Esophagus squamous epithelium (tissue), 5 donors: Measurements from ENCODE around the gene ITGA11. TPM values are rescaled to one million over a fixed set of nuclear protein-coding genes. Genes with fewer than 3 reads are reported as not detected.

Experiments
- DNase-seq: peaks from one replicate; lab custom pipeline; 2025; lab: John Stamatoyannopoulos, UW
- H3K27ac ChIP-seq, 4 donors: fragments of 200-600 bp; sonication (generic); one replicate each; pipeline ENCODE4 v1.5.1; 2016 to 2019; ENCODE audit warnings: mild to moderate bottlenecking in 1 of 4
- H3K27me3 ChIP-seq, 4 donors: fragments of 200-600 bp; sonication (generic); 1 replicate in 3 of 4; 2 replicates in 1 of 4; pipeline versions ENCODE4 v1.5.1 to v1.6.0; 2017 to 2021; ENCODE audit warnings: antibody characterized with exemption in 1 of 4
- H3K36me3 ChIP-seq, 3 donors: fragments of 200-600 bp; sonication (generic); one replicate each; pipeline ENCODE4 v1.5.1; 2016 to 2019
- H3K4me1 ChIP-seq, 3 donors: fragments of 200-600 bp; sonication (generic); one replicate each; pipeline ENCODE4 v1.5.1; 2017 to 2019
- H3K4me3 ChIP-seq, 4 donors: fragments of 200-600 bp; sonication (generic); 1 replicate in 3 of 4; 2 replicates in 1 of 4; pipeline ENCODE4 v1.5.1; 2016 to 2019; ENCODE audit warnings: mild to moderate bottlenecking in 2 of 4, moderate library complexity in 1 of 4
- H3K9me3 ChIP-seq, 3 donors: fragments of 200-600 bp; sonication (generic); one replicate each; pipeline ENCODE4 v1.5.1; 2016 to 2019
- POLR2A ChIP-seq, 4 donors: fragments of 450-650 bp; IDR thresholded peaks; one replicate each; pipeline ENCODE4 v1.6.1; 2017; ENCODE audit warnings: antibody characterized with exemption in 4 of 4, mild to moderate bottlenecking in 4 of 4, moderate library complexity in 3 of 4
- WGBS, 2 donors: methylation state at CpG; one replicate each; pipeline ENCODE4 v1.1.5; 2018; 5-methylcytosine and 5-hydroxymethylcytosine counted together
- intact Hi-C: fragments of 100-400 bp; cut with DNase I; formaldehyde crosslinking; loops from one replicate; pipeline ENCODE4 v1.15.0; 2022
- total RNA-seq, 4 donors: library from RNA; depleted of rRNA; stranded (reverse); fragments of >200 nt; gene quantifications; one replicate each; pipeline ENCODE4 v1.1.0, GENCODE V29; 2016
- TF ChIP-seq, protein P1 (sequence below), 6 experiments: fragments of 450-650 bp in 4 of 6; fragments of 200-600 bp in 2 of 6; sonication (generic) in 2 of 6; IDR thresholded peaks; one replicate each; pipeline ENCODE4 v1.5.1; 2016 to 2019; ENCODE audit warnings: antibody characterized with exemption in 6 of 6, mild to moderate bottlenecking in 4 of 6, moderate library complexity in 4 of 6
- donor health status: DM: yes; HTN: yes; CAD: no.

The ITGA11 gene
- total RNA-seq, 4 donors from 2014 or later = 0.19 to 2.9 (median 0.81) TPM

DNA sequence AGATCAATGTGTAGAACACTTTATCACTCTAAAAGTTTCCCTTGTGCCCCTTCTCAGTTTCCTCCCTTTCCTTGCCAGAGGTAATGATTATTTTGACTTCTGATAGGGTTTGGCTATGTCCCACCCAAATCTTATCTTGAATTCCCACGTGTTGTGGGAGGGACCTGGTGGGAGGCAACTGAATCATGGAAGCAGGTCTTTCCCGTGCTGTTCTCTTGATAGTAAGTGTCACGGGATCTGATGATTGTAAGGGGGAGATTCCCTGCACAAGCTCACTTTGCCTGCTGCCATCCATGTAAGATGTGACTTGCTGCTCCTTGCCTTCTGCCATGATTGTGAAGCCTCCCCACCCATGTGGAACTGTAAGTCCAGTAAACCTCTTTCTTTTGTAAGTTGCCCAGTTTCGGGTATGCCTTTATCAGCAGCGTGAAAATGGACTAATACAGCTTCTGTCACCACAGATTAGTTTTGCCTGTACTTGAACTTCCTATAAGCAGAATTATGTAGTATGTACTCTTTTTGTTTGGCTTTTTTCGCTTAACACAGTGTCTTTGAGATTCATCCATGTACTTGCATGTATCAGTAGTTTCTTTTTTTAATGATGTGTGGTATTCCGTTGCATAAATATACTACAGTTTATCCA, 147.2 kb downstream of the ITGA11 start:
- intact Hi-C loops = no loop called here
- peaks cover 0 to 24% (median 4%) of the 10 kb centered on the region in 3 donors for H3K36me3 ChIP-seq
- TF ChIP-seq, protein P1, sequence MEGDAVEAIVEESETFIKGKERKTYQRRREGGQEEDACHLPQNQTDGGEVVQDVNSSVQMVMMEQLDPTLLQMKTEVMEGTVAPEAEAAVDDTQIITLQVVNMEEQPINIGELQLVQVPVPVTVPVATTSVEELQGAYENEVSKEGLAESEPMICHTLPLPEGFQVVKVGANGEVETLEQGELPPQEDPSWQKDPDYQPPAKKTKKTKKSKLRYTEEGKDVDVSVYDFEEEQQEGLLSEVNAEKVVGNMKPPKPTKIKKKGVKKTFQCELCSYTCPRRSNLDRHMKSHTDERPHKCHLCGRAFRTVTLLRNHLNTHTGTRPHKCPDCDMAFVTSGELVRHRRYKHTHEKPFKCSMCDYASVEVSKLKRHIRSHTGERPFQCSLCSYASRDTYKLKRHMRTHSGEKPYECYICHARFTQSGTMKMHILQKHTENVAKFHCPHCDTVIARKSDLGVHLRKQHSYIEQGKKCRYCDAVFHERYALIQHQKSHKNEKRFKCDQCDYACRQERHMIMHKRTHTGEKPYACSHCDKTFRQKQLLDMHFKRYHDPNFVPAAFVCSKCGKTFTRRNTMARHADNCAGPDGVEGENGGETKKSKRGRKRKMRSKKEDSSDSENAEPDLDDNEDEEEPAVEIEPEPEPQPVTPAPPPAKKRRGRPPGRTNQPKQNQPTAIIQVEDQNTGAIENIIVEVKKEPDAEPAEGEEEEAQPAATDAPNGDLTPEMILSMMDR (IDR thresholded peaks at IDR 0.05) = no peak
- no peak for TF ChIP-seq POLR2A (IDR thresholded peaks at IDR 0.05)
- no peaks in the 10 kb centered on the region for H3K9me3 ChIP-seq
- H3K27ac ChIP-seq = peak overlapping the region in 1 of 4 donors; percentile 19
- peaks cover 29 to 100% (median 43%) of the 10 kb centered on the region in 3 donors for H3K4me1 ChIP-seq
- no peaks in the 10 kb centered on the region for H3K27me3 ChIP-seq
- WGBS, 2 donors = 80 to 92% methylated on average over 7 of the region's 7 CpGs
- H3K4me3 ChIP-seq = no peak overlapping the region
- DNase-seq = no peak

GRCh38 chr15:68283401-68283800, 148.6 kb downstream of the ITGA11 start:
- H3K36me3 ChIP-seq = peaks cover 0 to 16% (median 4%) of the 10 kb centered on the region in 3 donors
- whole genome bisulfite sequencing, 2 donors = 66 to 67% methylated on average over 2 of the region's 2 CpGs
- TF ChIP-seq, protein P1 (IDR thresholded peaks at IDR 0.05) = no peak
- TF ChIP-seq POLR2A (IDR thresholded peaks at IDR 0.05) = no peak
- peaks cover 37 to 96% (median 39%) of the 10 kb centered on the region in 3 donors for H3K4me1 ChIP-seq
- no peak for DNase-seq
- H3K27me3 ChIP-seq = no peaks in the 10 kb centered on the region
- H3K27ac ChIP-seq = peak overlapping the region in 1 of 4 donors; percentile 41
- no peaks in the 10 kb centered on the region for H3K9me3 ChIP-seq
- intact Hi-C loops = no loop called here
- H3K4me3 ChIP-seq = no peak overlapping the region

- H3K27me3 ChIP-seq = no peaks in the 10 kb centered on the region
- no peak for DNase-seq
- H3K4me3 ChIP-seq = peak overlapping the region; percentile 4 to 93 (median 86)
- peaks cover 33 to 85% (median 39%) of the 10 kb centered on the region in 3 donors for H3K4me1 ChIP-seq
- H3K36me3 ChIP-seq = peaks cover 0 to 16% (median 4%) of the 10 kb centered on the region in 3 donors
- WGBS, 2 donors = 0 to 11% methylated on average over 1 of the region's 1 CpG
- intact Hi-C loops = no loop called here
- H3K9me3 ChIP-seq = no peaks in the 10 kb centered on the region
- peak overlapping the region; percentile 41 to 100 (median 79) for H3K27ac ChIP-seq
- TF ChIP-seq, protein P1 (IDR thresholded peaks at IDR 0.05) = no peak
- TF ChIP-seq POLR2A (IDR thresholded peaks at IDR 0.05) = no peak
These were observed 151.0 kb downstream of the ITGA11 start for GRCh38 chr15:68281008-68281407.

GRCh38 chr15:68279779-68280753, 151.9 kb downstream of the ITGA11 start:
- intact Hi-C loops = no loop called here
- Histone ChIP-seq H3K36me3 (peaks cover 0 to 13% (median 4%) of the 10 kb centered on the region in 3 donors), H3K4me3 (peak overlapping the region; percentile 16 to 93 (median 86)), H3K27ac (peak overlapping the region; percentile 59 to 100 (median 99)), H3K27me3 (no peaks in the 10 kb centered on the region), H3K9me3 (no peaks in the 10 kb centered on the region), H3K4me1 (peaks cover 30 to 85% (median 39%) of the 10 kb centered on the region in 3 donors)
- TF ChIP-seq POLR2A (IDR thresholded peaks at IDR 0.05) = no peak
- TF ChIP-seq, protein P1 (IDR thresholded peaks at IDR 0.05) = no peak
- no peak for DNase-seq
- 19 to 22% methylated on average over 11 of the region's 11 CpGs for WGBS, 2 donors
